Measurements from ENCODE around the gene CCDC59.

- TF ChIP-seq CTCF (conservative IDR thresholded peaks at IDR 0.05) (no peak), ZFX (IDR thresholded peaks at IDR 0.05) (no peak)
These were observed 20.8 kb upstream of the CCDC59 start for GRCh38 chr12:82378997-82379396.

Measured in C4-2B (cell line).